Loucy (cell line): ENCODE measurements around the gene PPCS.

Experiments
- H2AFZ ChIP-seq: fragments of 200-600 bp; sonication (generic); 2 replicates; pipeline ENCODE4 v1.6.0; 2016; ENCODE audit warnings: antibody characterized with exemption, mild to moderate bottlenecking, low read length, moderate library complexity
- H3F3A ChIP-seq: fragments of 200-600 bp; 2 replicates; pipeline ENCODE4 v1.6.0; 2016; ENCODE audit warnings: antibody characterized with exemption, low read depth, mild to moderate bottlenecking
- H3K27me3 ChIP-seq: fragments of 200-600 bp; sonication (generic); 2 replicates; pipeline ENCODE4 v1.6.1; 2014; ENCODE audit warnings: low read length, mild to moderate bottlenecking; ENCODE audit not compliant: insufficient read depth, poor library complexity, severe bottlenecking
- H3K36me3 ChIP-seq: fragments of 200-600 bp; sonication (generic); 2 replicates; pipeline ENCODE4 v1.6.1; 2016; ENCODE audit warnings: low read length; ENCODE audit not compliant: insufficient read depth
- H3K4me1 ChIP-seq: fragments of 200-600 bp; sonication (generic); 2 replicates; pipeline ENCODE4 v1.5.1; 2014; ENCODE audit warnings: low read length, mild to moderate bottlenecking; ENCODE audit not compliant: insufficient read depth, poor library complexity, severe bottlenecking
- H3K4me2 ChIP-seq: fragments of 200-600 bp; sonication (generic); 2 replicates; pipeline ENCODE4 v1.6.0; 2014; ENCODE audit warnings: antibody characterized with exemption, low read length, low read depth, mild to moderate bottlenecking; ENCODE audit not compliant: poor library complexity, severe bottlenecking
- H3K4me3 ChIP-seq: fragments of 200-600 bp; sonication (generic); 2 replicates; pipeline ENCODE4 v1.5.1; 2014; ENCODE audit warnings: low read length, mild to moderate bottlenecking, mixed read lengths; ENCODE audit not compliant: poor library complexity, severe bottlenecking
- H3K79me2 ChIP-seq: fragments of 200-600 bp; sonication (generic); 2 replicates; pipeline ENCODE4 v1.6.1; 2014; ENCODE audit warnings: low read length; ENCODE audit not compliant: insufficient read depth
- H3K9ac ChIP-seq: fragments of 200-600 bp; sonication (generic); 2 replicates; pipeline ENCODE4 v1.6.0; 2014; ENCODE audit warnings: mild to moderate bottlenecking, low read depth, low read length, moderate library complexity; ENCODE audit not compliant: poor library complexity, severe bottlenecking
- H3K9me2 ChIP-seq: fragments of 200-600 bp; sonication (generic); replicated peaks from 2 replicates; pipeline ENCODE4 v1.6.1; 2016; ENCODE audit warnings: low read depth, low read length, mixed read lengths
- H3K9me3 ChIP-seq: fragments of 200-600 bp; sonication (generic); 2 replicates; pipeline ENCODE4 v1.6.1; 2014; ENCODE audit warnings: mild to moderate bottlenecking, antibody characterized with exemption, low read length, low read depth; ENCODE audit not compliant: insufficient read depth
- H4K20me1 ChIP-seq: fragments of 200-600 bp; sonication (generic); 2 replicates; pipeline ENCODE4 v1.6.0; 2014; ENCODE audit warnings: antibody characterized with exemption, low read length, mild to moderate bottlenecking; ENCODE audit not compliant: insufficient read depth, poor library complexity, severe bottlenecking
- EZH2phosphoT487 ChIP-seq: fragments of 200-600 bp; IDR thresholded peaks from 2 replicates; pipeline ENCODE4 v1.6.1; 2018; ENCODE audit warnings: antibody characterized with exemption, mild to moderate bottlenecking, moderate library complexity, borderline replicate concordance
- TF ChIP-seq, protein P1 (sequence below): fragments of 200-600 bp; sonication (generic); conservative IDR thresholded peaks from 2 replicates; pipeline ENCODE4 v1.5.1; 2014; ENCODE audit warnings: mild to moderate bottlenecking, antibody characterized with exemption, low read length

Gene PPCS

GRCh38 chr1:42430286-42431135, 25.8 kb upstream of the PPCS start:
- no peaks in the 10 kb centered on the region for H3K27me3 ChIP-seq
- H3F3A ChIP-seq, result no peaks in the 10 kb centered on the region
- H3K4me2 ChIP-seq, result no peak overlapping the region
- H3K36me3 ChIP-seq, result no peaks in the 10 kb centered on the region
- H2AFZ ChIP-seq, result peak overlapping the region; percentile 4; the same call in 1 of the 2 replicates
- no peaks in the 10 kb centered on the region for H4K20me1 ChIP-seq
- H3K4me3 ChIP-seq, result no peak overlapping the region
- no peaks in the 10 kb centered on the region for H3K4me1 ChIP-seq
- H3K79me2 ChIP-seq, result no peaks in the 10 kb centered on the region
- H3K9me2 ChIP-seq, result no peaks in the 10 kb centered on the region
- TF ChIP-seq, protein P1, sequence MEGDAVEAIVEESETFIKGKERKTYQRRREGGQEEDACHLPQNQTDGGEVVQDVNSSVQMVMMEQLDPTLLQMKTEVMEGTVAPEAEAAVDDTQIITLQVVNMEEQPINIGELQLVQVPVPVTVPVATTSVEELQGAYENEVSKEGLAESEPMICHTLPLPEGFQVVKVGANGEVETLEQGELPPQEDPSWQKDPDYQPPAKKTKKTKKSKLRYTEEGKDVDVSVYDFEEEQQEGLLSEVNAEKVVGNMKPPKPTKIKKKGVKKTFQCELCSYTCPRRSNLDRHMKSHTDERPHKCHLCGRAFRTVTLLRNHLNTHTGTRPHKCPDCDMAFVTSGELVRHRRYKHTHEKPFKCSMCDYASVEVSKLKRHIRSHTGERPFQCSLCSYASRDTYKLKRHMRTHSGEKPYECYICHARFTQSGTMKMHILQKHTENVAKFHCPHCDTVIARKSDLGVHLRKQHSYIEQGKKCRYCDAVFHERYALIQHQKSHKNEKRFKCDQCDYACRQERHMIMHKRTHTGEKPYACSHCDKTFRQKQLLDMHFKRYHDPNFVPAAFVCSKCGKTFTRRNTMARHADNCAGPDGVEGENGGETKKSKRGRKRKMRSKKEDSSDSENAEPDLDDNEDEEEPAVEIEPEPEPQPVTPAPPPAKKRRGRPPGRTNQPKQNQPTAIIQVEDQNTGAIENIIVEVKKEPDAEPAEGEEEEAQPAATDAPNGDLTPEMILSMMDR, result no peak
- no peak for TF ChIP-seq EZH2phosphoT487
- H3K9me3 ChIP-seq, result no peaks in the 10 kb centered on the region
- H3K9ac ChIP-seq, result no peak overlapping the region

- Histone ChIP-seq H3K4me1 (no peaks in the 10 kb centered on the region), H3K9me2 (no peaks in the 10 kb centered on the region), H4K20me1 (no peaks in the 10 kb centered on the region), H3K9me3 (no peaks in the 10 kb centered on the region), H3K79me2 (no peaks in the 10 kb centered on the region), H3K4me3 (no peak overlapping the region), H3F3A (no peaks in the 10 kb centered on the region), H3K36me3 (no peaks in the 10 kb centered on the region), H3K27me3 (no peaks in the 10 kb centered on the region), H2AFZ (no peak overlapping the region), H3K4me2 (no peak overlapping the region), H3K9ac (no peak overlapping the region)
- TF ChIP-seq EZH2phosphoT487, result no peak
- TF ChIP-seq, protein P1, result no peak
Observed at GRCh38 chr1:42431514-42431913, 24.8 kb upstream of the PPCS start.

DNA sequence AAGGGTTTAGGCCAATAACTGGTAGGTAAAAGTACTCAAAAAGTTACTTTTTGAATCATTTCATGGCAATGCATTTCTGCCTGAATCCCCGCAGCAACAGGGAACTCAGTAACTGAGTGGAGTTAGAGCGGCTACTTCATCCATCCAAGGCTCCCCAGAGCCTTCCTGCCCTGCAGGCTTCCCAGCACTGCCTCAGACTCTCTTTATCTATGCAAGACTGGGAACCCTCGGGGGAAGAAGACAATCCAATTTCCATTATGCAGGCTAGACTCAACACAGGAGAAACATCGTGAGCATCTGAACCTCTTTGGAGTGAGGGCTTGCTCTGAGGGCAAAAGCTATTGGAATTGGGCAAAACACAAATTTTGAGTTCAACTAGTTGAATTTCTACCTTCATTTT, 23.6 kb upstream of the PPCS start:
- Histone ChIP-seq H3K9ac (no peak overlapping the region), H3F3A (no peaks in the 10 kb centered on the region), H3K4me2 (no peak overlapping the region), H3K4me3 (no peak overlapping the region), H3K9me3 (no peaks in the 10 kb centered on the region), H3K9me2 (no peaks in the 10 kb centered on the region), H3K36me3 (no peaks in the 10 kb centered on the region), H4K20me1 (no peaks in the 10 kb centered on the region), H3K4me1 (peaks cover 4% of the 10 kb centered on the region), H3K79me2 (no peaks in the 10 kb centered on the region), H3K27me3 (no peaks in the 10 kb centered on the region), H2AFZ (no peak overlapping the region)
- no peak for TF ChIP-seq EZH2phosphoT487
- TF ChIP-seq, protein P1, result no peak
